HG03103 (cell line): Measurements from ENCODE around the gene COP1.
A peak's percentile ranks its signal among the peaks of the same experiment; 100 is the strongest.
"Not testable (repeated sequence)": the region's sequence is repeated elsewhere in the genome, so short reads cannot be mapped to it uniquely, and the experiment has no call there.

Experiments
- ATAC-seq: cut with Tn5 transposase; IDR thresholded peaks from one replicate; pipeline ENCODE4 v1.9.1; 2021; ENCODE audit warnings: low read depth; ENCODE audit not compliant: unreplicated experiment

Gene COP1

DNA sequence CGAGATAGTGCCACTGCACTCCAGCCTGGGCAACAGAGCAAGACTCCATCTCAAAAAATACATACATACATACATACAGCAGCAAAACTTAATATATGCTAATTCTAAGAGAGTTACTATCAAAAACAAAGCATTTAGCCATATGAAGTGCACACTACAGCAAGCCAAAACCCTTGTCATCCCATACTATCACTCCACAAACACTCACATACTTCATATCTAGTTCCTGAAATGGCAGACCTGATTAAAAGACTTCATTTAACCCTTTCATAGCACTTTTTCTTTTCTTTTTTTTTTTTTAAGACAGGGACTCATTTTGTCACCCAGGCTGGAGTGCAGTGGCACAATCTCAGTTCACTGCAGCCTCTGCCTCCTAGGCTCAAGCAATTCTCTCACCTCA lies 65.6 kb downstream of the COP1 start:
- no peak for ATAC-seq

DNA sequence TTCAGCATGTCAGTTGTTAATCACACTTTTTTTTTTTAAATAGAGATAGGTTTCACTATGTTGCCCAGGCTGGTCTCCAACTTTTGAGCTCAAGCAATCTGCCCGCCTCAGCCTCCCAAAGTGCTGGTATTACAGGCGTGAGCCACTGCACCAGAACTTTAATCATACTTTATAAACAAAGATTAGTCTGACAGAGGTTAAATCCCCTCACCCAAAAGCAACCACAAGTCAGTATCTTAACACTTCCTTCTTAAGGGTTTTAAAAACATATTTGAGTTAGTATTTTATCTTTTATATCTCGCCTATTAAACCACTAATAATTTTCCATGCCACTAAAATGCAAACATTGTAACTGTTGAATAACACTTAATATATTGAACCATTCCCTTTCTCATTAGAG lies 70.2 kb downstream of the COP1 start:
- ATAC-seq = no peak

DNA sequence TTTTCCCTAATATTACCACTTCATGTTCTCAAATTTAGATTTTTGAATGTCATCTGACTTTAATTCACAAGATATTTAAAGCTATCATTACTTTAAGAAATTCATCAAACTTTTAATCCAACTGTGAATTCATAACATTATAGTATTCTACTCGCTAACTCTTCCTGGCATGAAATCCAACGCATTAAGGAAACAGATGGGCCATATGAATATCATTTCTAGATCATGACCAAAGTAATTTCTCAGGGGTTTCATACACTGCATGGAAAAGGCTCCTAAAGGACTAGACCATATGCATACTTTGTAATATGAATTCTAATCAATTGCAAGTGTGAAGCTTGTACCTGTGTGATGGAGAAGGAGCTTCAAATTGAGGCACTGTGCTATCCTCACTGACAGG lies 72.4 kb downstream of the COP1 start:
- ATAC-seq = no peak

DNA sequence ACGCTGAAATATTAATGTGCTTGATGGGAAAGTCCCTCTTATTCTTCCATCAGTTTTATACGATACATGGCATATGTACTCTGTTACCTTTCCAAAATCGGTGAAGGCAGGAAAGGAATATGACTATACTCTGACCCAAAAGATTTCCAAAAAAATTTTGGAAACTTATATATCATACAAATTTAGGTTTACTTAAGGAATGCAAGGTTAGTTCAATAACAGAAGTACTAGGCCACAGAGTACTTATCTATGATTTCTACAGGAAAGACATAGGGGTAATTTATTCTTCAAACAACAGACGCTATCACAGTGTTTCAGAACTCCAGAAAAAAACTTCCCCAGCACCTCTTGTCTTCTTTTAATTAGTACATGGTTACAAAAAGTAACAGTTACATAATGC lies 84.8 kb downstream of the COP1 start:
- no peak for ATAC-seq

DNA sequence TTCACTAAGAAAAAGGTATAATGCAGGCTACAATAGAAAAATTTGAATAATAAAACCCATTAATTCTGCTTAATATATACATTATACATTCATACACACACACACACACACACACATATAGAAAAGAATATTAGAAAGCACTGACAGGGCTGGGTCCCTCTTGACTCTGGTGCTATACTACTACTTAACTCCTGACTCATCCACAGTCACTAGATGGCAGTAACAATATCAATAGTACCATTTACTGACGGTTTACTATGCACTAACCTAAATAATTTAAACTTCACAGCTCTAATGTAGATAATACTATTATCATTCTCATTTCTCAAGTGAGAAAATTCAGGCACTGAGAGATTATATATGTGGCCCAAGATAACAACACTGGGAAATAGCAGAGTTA lies 87.5 kb downstream of the COP1 start:
- no peak for ATAC-seq

DNA sequence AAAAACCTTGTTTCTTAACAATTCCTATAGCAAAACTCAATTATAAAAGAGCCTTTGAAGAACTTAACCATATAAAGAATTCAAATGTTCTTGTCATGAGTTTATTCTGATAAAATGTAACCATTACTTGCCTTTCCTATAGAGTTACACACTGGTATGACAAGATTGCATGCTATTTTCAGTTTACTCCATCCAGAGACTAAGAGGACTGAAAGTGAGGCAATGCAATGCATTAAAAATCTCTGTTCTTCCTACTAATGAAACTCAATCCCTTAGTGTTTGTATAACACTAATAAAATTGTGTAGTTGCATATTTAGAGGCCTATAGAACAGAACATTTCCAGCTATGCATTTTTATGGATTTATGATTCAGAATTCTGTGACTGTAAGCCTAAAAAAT lies 88.1 kb downstream of the COP1 start:
- ATAC-seq = no peak

DNA sequence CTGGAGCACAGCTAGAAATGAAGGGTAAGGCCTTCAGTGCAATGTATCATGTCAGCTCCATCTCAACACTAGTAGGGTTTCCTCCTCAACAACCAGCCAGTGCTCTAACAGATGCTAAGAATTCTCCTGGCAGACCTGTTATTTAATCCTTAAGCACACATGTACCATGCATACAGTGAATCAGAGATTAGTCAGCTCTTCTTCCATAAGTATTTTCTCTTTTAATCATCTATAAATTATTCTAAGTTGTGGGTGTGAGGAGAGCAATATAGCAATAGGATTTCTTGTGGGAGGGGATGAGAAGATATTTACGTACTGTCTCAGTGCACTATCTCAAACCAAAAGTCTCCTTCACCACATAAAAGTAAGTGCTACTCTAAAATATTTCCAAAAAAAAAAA lies 95.3 kb downstream of the COP1 start:
- ATAC-seq = no peak

DNA sequence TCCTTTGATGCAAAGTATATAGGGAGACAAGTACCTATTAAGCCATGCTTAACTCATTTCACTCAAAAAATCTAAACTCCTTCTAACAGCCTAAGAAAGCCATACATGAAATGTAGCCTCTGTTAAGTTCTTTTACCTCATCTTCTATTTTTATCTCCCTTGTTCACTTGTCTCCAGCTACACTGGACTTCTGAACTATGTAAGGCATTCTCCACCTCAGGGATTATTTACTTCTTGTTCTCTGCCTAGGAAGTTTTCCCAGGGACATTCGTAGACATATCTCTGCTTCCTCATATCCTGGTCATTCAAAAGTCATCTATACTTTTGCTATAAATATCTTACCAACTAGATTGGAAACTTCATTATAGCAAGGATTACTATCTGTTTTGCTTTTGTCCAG lies 96.9 kb downstream of the COP1 start:
- ATAC-seq = no peak

DNA sequence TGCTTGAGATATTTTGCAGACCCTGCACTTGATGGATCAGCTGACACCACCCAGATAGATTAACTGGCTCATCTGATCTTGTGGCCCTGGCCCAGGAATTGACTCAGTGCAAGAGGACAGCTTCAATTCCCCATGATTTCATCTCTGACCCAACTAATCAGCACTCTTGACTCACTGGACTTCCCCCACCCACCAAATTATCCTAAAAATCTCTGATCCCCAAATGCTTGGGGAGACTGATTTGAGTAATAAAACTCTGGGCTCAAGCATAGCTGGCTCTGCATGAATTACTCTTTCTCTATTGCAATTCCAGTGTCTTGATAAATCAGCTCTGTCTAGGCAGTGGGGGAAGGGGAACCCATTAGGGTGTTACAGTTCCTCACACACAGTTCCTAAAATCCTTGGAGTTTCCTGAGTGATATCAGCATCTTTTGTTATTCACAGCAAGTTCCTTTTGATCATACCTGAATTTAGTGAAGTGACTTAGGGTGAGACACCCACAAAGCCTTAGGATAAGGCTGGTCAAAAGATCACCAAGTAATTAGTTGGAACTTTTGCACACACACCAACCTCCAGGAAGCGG lies 104.2 kb downstream of the COP1 start:
- ATAC-seq = no peak

DNA sequence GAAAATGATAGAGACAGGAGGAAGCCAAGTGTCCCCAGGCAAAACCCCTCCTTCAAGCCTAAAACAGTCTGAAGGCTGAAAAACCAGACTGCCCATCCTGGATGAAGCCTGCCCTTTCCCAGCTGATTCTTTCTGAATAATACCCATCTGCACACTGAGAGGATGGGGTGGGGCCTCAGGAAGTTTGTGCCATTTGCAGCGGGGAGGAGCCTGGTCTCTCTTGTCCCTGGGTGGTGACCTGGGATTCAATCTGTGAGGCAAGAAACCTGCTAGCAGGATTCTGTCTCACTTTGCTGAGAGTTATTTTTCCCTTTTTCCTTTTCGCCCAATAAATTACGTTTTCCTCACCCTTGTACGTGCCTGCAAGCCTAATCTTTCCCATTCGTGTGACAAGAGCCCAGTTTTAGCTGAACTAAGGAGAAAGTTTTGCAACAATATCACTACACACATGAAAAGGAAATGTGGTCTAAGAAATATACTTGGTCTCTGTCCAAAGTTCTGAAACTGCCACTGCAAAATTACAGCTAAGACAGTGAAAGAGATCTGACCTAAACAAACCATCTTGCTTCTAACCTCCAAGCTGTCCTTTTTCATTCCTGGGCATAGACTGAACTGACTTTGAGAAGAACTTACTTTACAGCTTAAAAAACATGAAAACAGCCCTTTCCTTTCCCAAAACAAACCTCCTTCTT lies 105.0 kb downstream of the COP1 start:
- no peak for ATAC-seq

DNA sequence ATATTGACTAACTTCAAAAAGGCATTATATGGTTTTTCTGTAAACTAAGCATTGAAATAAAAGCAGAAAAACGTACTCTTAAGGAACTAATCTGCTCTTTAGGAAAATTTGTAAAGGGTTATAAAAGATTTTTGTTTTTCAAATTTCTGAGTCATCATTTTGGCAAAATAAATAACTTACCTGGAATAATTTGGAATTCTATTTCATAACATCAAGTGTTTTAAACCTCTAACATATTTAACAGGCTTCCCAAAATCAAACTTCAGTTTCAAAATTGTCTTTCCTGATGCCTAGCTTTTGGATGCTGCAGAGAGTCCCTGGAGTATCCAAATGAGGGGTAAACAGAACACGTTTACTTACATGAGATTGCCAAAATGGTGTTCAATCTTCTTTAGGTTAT lies 108.5 kb downstream of the COP1 start:
- ATAC-seq = no peak

DNA sequence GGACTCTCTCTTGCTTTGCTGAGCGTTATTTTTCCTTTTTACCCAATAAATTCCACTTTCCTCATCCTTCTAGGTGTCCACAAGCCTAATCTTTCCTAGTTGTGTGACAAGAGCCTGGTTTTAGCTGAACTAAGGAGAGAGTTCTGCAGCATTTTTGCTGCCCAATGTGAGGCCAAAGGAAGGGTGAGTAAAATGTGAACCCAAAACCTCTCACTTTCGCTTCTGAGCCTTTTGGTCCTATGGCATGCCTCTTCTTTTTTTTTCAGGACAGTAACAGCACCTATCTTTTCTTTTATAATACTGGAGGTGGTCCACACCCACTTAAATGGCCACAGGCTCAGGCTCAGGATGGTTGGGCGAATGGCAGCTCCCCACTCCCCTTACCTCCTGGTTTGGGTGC lies 111.1 kb downstream of the COP1 start:
- ATAC-seq = no peak

DNA sequence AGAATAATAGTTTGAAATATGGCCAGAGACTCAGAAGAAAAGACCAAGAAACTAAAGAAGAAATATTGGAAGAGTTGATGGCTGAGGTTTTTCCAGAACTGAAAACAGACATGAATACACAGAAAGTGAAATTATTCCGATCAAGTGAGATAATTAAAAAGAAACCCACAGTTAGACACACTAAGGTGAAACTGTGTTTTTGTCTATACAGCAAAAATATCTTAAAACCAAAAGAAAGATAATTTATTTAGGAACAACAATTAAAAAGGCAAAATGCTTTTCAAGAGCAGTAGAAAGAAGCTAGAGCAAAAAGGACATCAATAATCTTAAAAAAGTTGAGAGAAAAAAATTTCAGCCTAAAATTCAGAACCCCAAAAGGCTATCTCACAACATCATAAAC lies 116.3 kb downstream of the COP1 start:
- no peak for ATAC-seq

DNA sequence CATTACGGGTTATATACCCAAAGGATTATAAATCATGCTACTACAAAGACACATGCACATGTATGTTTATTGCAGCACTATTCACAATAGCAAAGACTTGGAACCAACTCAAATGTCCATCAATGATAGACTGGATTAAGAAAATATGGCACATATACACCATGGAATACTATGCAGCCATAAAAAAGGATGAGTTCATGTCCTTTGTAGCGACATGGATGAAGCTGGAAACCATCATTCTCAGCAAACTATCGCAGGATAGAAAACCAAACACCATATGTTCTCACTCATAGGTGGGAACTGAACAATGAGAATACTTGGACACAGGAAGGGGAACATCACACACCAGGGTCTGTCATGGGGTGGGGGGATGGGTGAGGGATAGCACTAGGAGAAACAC lies 119.3 kb downstream of the COP1 start:
- ATAC-seq = not testable (repeated sequence)

DNA sequence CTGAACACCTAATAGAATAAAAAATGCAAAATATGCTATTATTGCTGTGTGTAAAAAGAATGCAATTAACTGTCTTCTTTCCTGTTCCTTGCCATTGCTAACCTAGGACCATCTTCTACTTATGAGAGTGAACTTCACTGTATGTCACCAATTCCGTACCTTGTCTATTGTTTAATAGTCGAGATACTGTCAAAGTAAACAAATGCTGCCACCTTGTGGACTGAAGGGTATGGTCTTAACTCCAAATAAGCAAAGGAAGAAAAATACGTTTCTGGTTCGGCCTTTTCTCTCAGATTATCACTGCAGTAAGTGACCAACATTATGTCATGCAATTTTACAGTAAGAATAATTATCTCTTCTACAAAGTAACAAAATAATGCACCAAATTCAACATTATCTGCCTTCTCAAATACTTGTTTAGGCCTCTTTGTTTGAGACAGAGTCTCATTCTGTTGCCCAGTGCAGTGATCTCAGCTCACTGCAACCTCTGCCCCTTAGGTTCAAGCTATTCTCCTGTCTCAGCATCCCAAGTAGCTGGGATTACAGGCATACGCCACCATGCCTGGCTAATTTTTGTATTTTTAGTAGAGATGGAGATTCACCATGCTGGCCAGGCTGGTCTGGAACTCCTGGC lies 133.4 kb downstream of the COP1 start:
- ATAC-seq = peak; percentile 82

DNA sequence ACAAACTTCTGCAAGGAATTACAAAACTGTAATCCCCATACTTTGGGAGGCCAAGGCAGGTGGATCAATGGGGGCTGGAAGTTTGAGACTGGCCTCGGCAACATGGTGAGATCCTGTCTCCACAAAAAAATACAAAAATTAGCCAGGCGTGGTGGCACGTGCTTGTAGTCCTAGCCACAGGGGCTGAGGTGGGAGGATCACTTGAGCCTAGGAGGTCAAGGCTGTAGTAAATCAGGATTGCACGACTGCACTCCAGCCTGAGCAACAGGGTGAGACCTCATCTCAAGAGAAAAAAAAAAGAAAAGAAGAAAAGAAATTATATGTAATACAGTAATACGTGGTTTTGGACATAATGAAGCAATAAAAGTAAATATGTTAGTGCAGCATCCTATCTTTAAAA lies 138.2 kb downstream of the COP1 start:
- no peak for ATAC-seq

DNA sequence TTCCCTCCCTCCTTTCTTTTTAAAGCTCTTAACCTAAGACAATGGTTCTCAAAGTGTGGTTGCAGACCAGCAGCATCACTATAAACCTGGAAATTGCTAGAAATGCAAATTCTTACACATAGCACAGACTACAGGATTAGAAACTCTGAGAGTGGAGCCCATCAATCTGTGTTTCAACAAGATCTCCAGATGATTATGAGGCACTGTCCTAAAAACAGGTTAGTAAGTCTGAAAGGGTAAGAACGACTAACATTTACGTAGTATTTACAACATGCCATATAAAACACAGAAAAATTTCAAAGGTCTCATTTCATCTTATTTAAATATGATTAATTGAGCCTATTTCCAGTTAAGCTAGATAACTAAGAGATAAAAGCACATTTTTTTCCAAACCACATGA lies 138.8 kb downstream of the COP1 start:
- ATAC-seq = no peak

DNA sequence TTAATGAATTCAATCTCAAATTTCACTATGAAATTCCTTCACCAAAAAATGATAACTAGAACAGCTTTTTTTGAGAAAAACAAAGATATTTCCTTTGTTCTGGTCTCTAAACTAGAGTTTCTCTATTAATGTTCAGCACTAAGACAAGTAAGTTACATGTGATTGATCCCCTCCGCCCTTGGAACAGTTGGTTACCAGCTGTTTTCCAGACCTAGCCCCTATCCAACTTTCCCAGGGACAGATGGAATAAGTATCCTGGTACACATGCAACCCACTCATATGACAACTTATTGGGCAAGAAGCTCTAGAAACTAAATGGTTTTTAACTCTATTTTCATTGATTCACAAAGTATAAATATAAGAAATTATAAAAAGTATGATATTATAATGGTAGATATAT lies 140.4 kb downstream of the COP1 start:
- no peak for ATAC-seq

DNA sequence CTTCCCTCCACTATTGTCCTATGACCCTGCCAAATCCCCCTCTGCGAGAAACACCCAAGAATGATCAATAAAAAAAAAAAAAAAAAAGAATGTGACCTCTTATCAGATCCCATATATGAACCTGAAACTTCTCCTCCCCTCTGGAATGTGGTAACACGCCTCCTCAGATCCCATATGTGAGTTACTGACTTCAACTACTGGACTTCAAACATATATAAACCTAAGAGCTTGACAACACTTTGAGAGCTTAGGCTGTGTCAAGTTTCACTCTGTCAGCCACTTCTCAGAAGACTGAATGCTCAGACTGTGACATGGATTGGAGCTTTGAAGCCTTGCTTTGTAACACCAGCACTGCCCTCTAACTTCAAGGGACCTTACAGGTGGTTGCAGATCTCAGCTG lies 148.4 kb downstream of the COP1 start:
- no peak for ATAC-seq

DNA sequence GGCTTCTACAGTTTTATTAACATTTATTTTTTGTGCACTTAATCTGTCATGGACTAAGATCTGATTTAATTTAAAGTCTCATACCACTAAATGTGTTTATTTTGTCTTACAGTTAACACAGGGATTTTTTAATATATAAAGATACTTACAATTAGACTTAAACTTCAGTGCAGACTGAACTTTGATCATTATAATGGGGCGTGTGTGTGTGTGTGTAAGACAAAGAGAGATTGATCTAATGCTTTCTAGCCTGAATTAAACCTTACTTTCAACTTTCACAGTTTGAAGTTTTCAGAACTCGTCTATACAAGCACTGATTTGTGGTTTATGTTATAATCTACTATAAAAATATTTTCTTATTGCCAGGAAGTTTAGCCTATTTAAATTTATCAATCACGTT lies 150.8 kb downstream of the COP1 start:
- ATAC-seq = no peak

DNA sequence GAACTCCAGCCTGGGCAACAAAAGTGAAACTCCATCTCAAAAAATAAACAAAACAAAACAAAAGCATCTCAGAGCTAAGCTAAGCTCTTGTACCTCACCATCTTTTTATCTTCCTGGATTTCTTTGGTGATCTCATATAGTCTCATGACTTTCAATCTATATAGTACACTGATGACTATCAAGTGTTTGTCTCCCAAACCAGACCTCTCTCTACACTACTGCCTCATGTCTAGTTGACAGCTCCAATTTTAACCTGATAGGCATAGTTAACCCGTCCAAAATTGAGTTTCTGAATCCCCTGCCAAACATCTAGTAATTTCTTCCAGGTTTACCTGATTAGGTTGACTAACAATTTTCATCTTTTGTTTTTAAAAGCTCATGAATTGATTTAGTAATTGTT lies 151.7 kb downstream of the COP1 start:
- no peak for ATAC-seq

DNA sequence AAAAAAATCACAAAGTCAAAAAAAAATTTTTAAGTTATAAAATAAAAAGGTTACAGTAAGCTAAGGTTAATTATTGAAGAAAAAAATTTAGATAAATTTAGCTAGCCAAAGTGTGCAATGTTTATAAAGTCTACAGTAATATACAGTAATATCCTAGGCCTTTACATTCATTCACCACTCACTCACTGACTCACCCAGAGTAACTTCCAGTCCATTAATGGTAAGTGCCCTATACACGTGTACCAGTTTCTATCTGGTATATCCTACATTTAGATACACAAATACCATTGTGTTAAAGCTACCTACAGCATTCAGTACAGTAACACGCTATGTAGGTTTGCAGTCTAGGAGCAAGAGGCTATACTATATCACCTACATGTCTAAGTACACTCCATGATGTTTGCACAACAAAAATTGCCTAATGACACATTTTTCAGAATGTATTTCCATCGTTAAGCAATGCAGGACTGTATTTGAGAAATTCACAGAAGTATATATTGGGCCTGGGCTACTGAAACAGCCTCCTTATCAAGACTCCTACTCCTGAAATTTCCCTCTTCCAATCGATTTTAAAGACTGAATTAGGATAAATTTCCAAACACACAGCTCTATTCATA lies 155.1 kb downstream of the COP1 start:
- ATAC-seq = no peak
